Coronary artery (tissue), 2 donors: ENCODE results near the gene ZNF619.

Source experiments
- DNase-seq: peaks from one replicate; pipeline ENCODE4 v3.0.0-alpha.2; 2017; ENCODE audit warnings: low spot score
- H3K27ac ChIP-seq, 2 donors: fragments of 200-600 bp; sonication (generic); one replicate each; pipeline ENCODE4 v1.5.1; 2016 to 2019
- H3K4me3 ChIP-seq: fragments of 200-600 bp; sonication (generic); 2 replicates; pipeline ENCODE4 v1.5.1; 2016; ENCODE audit warnings: mild to moderate bottlenecking, moderate library complexity
- CTCF ChIP-seq: fragments of 200-600 bp; sonication (generic); IDR thresholded peaks from one replicate; pipeline ENCODE4 v1.5.1; 2019; ENCODE audit warnings: antibody characterized with exemption

ZNF619 gene

DNA sequence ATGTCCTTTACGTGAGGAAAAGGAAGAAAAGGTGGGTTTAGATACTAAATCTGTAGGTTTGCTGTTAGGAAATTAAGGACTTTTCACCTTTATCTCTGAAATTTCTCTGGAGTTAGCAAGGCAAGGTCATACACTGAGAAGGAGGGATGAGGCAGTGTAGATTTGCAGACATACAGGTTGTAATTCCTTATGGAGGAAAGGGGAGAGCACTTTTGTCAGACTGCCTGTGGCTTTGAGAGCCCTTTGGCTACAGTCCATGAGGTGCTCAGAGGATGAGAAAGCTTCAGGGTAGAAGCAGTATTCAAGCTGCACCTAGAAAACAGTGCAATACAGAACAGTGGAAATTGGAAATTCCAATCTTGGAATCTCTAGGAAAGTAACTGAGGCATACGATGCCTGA, 11.5 kb upstream of the ZNF619 start:
- no peak for TF ChIP-seq CTCF
- H3K27ac ChIP-seq = no peak overlapping the region
- no peak overlapping the region for H3K4me3 ChIP-seq
- DNase-seq = no peak

DNA sequence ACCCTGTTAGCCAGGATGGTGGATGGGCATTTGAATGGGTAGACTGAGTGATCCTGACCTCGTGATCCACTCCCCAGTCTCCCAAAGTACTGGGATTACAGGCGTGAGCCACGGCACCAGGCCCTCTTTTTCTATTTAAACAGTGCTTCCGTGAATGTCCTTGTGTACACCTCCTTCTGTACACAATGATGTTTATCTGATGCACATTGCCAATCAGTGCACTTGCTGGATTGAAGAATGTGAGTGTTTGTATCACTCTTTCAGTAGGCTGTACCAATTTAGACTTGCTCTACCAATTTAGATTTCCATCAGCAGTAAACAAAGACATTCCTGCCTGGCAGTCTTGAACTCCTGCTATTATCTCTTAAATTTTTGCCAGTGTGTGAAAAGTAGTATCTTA, 8.9 kb upstream of the ZNF619 start:
- no peak for DNase-seq
- TF ChIP-seq CTCF = no peak
- Histone ChIP-seq H3K27ac (no peak overlapping the region), H3K4me3 (no peak overlapping the region)

DNA sequence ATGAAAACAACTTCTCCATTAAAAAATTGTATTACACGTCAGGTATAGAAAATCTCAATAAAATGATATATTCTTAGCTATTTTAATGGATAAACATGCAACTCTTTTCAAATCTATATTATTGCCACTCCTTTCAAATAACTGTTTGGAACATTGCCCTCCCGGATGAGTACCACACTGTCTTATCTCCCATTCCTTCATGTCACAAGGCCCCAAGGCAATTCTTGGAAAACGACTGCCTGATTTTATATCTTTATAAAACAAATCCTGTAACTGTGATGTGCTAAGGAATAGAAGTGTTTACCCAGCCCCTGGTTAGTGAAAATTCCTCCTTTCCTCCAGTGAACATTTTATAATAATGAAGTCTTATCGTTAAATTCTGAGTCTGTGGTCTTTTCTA, 6.2 kb upstream of the ZNF619 start:
- no peak for DNase-seq
- no peak for TF ChIP-seq CTCF
- no peak overlapping the region for H3K27ac ChIP-seq
- no peak overlapping the region for H3K4me3 ChIP-seq

- no peak for DNase-seq
- Histone ChIP-seq H3K4me3 (peak overlapping the region; percentile 79), H3K27ac (peak overlapping the region in 1 of 2 donors; percentile 65)
- no peak for TF ChIP-seq CTCF
Measured at GRCh38 chr3:40477666-40478065, 744 bp downstream of the ZNF619 start.

DNA sequence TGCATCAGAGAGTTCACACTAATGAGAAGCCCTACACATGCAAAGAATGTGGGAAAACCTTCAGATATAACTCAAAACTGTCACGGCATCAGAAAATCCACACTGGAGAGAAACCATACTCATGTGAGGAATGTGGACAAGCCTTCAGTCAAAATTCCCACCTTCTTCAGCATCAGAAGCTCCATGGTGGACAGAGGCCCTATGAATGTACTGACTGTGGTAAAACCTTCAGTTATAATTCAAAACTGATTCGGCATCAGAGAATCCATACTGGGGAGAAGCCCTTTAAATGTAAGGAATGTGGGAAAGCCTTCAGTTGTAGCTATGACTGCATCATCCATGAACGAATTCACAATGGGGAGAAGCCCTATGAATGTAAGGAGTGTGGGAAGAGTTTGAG, 10.2 kb downstream of the ZNF619 start:
- DNase-seq = no peak
- H3K27ac ChIP-seq = no peak overlapping the region
- no peak for TF ChIP-seq CTCF
- H3K4me3 ChIP-seq = no peak overlapping the region

DNA sequence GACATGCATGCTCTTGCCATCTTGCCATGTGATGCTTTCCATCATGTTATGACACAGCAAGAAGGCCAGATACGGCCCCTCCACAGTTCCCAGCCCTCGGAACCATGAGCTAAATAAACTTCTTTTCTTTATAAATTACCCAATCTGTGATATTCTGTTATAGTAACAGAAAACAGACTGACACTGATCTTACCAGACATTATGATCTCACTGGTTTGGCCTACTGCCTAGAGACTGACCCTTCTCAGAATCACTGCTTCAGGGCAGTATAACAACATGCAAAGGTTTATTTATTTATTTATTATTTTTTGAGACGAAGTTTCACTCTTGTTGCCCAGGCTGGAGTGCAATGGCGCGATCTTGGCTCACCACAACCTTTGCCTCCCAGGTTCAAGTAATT, 14.0 kb downstream of the ZNF619 start:
- Histone ChIP-seq H3K4me3 (no peak overlapping the region), H3K27ac (no peak overlapping the region)
- DNase-seq = no peak
- no peak for TF ChIP-seq CTCF

DNA sequence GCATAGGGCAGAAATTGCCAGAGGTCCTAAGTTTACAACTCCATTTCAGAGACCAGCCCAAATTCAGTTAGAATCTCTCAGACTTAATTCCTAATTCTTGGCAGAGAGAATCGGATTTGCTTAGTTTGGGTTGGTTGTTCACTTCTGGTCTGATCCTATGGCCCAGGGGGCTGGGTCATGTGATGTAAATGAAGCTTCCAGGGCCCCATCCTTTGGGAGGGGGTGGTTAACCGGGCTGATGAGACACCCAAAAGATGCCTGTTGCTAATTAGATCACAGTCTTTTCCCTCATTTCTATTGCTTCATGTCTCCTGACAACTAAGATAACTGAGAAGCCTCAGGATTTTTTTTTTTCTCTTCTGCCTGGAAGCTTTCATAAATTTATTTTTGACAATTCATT, 17.8 kb downstream of the ZNF619 start:
- Histone ChIP-seq H3K4me3 (no peak overlapping the region), H3K27ac (no peak overlapping the region)
- DNase-seq = no peak
- no peak for TF ChIP-seq CTCF
